Measurements from ENCODE around the gene HEPHL1. TPM values are rescaled to one million over a fixed set of nuclear protein-coding genes. Genes with fewer than 3 reads are reported as not detected.
"Not testable (repeated sequence)": the region's sequence is repeated elsewhere in the genome, so short reads cannot be mapped to it uniquely, and the experiment has no call there.

HEPHL1 gene
- total RNA-seq, 2 donors from 2014 or later, result not detected

DNA sequence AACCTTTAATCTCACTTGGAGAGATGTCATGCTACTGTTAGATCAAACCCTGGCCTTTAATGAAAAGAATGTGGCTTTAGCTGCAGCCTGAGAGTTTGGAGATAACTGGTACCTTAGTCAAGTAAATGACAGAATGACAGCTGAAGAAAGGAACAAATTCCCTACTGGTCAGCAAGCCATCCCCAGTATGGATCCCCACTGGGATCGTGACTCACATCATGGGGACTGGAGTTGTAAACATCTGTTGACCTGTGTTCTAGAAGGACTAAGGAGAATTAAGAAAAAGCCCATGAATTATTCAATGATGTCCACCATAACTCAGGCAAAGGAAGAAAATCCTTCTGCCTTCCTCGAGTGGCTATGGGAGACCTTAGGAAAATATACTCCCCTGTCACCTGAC is 99.4 kb downstream of the HEPHL1 start:
- ATAC-seq; intact Hi-C loops (cut with DNase I); DNase-seq: not testable (repeated sequence)

DNA sequence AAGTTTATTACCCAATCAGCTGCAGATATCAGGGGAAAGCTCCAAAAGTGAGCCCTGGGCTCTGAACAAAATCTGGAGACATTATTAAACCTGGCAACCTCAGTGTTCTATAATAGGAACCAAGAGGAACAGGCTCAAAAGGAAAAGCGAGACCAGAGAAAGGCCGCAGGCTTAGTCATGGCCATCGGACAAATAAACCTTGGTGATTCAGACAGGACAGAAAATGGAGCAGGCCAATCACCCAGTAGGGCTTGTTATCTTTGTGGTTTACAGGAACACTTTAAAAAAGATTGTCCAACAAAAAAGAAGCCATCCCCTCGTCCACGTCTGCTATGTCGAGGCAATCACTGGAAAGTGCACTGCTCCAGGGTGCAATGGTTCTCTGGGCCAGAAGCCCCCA is 99.8 kb downstream of the HEPHL1 start:
- ATAC-seq (no peak), DNase-seq (no peak)
- intact Hi-C loops (cut with DNase I), result no loop called here

- DNase-seq, result no peak
- intact Hi-C loops (cut with DNase I), result no loop called here
- no peak for ATAC-seq
These were observed 104.4 kb downstream of the HEPHL1 start for GRCh38 chr11:94125407-94126115.

- ATAC-seq (no peak), DNase-seq (no peak)
- intact Hi-C loops (cut with DNase I), result loop anchor here in 1 of 2 donors (2.0 kb wide), 1 partner anchor 25 kb away; no protein-coding TSS in a partner anchor
These were observed 106.5 kb downstream of the HEPHL1 start for GRCh38 chr11:94127638-94128037.

- no peak for DNase-seq
- intact Hi-C loops (cut with DNase I), result loop anchor here in 1 of 2 donors (2.0 kb wide), 1 partner anchor 24 kb away; no protein-coding TSS in a partner anchor
- ATAC-seq, result peak; percentile 16 to 35
These were observed 107.2 kb downstream of the HEPHL1 start for GRCh38 chr11:94128291-94128745.

DNA sequence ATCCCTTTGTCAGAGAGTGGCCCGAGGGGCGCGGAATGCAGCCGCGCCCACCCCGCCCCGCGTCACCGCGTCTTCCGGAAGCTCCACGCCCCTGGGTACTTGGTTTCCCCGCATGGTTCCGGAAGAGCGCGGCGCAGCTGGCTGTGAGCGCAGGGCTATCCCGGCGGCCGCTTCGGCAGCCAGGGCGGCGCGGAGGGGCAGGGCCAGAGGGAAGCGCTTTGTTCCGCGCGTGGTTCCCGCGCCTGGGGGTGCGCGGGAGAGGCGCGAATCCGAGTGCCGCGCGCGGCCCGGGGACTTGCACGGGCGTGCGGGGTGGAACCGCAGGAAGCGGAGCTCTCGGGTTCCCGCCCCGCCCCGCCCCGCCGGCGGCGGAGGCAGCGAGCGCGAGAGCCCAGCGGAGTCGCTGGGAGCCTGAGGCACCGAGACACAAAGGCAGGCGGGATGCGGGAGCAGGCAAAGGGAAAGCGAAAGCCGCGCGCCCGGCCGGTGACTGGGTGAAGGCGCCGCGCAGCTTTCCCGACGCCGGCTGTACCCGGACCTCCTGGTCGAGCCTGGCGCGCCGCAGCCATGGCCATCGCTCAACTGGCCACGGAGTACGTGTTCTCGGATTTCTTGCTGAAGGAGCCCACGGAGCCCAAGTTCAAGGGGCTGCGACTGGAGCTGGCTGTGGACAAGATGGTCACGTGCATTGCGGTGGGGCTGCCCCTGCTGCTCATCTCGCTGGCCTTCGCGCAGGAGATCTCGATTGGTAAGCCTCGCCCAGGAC is 107.8 kb downstream of the HEPHL1 start, which contains the start of gene PANX1:
Gene PANX1, plus strand, starts transcription at position 96 of the 766 bp plus-strand sequence. Its CDS starts 472 bp downstream, at position 568.
- DNase-seq (peak; percentile 89), ATAC-seq (peak; percentile 92 to 93)
- intact Hi-C loops (cut with DNase I), result loop anchor here in 1 of 2 donors (2.0 kb wide), 1 partner anchor 24 kb away; no protein-coding TSS in a partner anchor

- ATAC-seq (peak in 1 of 2 donors; percentile 0), DNase-seq (no peak)
- intact Hi-C loops (cut with DNase I), result loop anchor here in 1 of 2 donors (2.0 kb wide), 1 partner anchor 23 kb away; no protein-coding TSS in a partner anchor
These were observed 108.6 kb downstream of the HEPHL1 start for GRCh38 chr11:94129512-94130297.

- DNase-seq (no peak), ATAC-seq (peak; percentile 7 to 11)
- intact Hi-C loops (cut with DNase I), result no loop called here
These were observed 109.3 kb downstream of the HEPHL1 start for GRCh38 chr11:94130298-94131046.

- ATAC-seq, result no peak
- intact Hi-C loops (cut with DNase I), result no loop called here
These were observed 110.0 kb downstream of the HEPHL1 start for GRCh38 chr11:94131047-94131717.

GRCh38 chr11:94131718-94132115 is 110.6 kb downstream of the HEPHL1 start:
- DNase-seq (peak; percentile 42), ATAC-seq (no peak)
- intact Hi-C loops (cut with DNase I), result no loop called here

More at GRCh38 chr11:94131047-94131717, 110.0 kb downstream of the HEPHL1 start:
- no peak for DNase-seq

GRCh38 chr11:94132152-94132558 is 111.0 kb downstream of the HEPHL1 start:
- intact Hi-C loops (cut with DNase I), result no loop called here
- DNase-seq (peak; percentile 65), ATAC-seq (peak in 1 of 2 donors; percentile 3)

DNA sequence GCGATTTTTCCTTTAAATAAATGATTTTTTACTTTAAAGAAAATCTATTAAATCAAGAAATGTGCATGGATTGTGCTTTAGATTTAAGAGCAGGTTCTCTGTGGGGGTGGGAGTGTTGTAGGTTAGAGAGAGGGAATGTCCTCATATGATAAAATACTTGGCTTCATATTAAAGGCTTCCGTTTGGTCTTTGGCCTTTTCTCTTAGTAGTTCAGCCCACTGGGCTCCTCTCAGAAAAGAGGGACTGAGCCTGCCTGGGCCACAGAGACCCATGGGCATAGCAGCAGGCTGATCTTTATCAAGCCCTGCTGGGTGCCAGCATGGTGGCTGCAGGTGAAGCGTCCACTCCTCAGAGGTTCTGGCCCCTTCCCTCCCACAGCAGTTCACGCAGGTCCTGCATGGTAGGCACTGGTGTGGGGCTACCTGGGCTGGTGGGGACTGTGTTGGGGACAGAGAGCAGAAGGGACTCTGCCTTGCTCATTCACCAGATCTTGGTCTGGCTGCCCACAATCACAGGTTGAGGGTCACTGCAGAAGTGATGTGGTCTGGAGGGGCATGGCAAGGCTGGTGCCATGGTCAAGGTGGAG is 111.8 kb downstream of the HEPHL1 start:
- ATAC-seq (no peak), DNase-seq (no peak)
- intact Hi-C loops (cut with DNase I), result no loop called here

DNA sequence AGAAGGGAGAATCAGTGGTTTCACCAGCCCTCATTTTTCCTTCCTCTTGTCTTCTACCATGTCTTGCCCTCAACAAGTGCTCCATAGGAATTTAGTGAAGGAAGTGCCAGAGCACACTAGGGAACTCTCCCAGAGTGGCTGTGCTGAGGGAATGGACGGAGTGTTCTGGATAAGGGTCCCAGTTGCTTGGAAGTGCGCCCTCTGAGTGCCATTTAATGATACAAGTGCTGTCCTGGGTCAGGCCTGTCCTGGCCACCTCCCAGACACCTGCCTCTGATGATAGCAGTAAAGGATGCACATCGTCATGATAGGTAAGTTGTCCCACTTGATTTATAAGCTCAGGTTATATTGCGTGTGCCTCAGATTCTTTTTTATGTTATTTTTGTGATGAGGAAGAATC is 112.6 kb downstream of the HEPHL1 start:
- DNase-seq, result no peak
- intact Hi-C loops (cut with DNase I), result no loop called here
- no peak for ATAC-seq

DNA sequence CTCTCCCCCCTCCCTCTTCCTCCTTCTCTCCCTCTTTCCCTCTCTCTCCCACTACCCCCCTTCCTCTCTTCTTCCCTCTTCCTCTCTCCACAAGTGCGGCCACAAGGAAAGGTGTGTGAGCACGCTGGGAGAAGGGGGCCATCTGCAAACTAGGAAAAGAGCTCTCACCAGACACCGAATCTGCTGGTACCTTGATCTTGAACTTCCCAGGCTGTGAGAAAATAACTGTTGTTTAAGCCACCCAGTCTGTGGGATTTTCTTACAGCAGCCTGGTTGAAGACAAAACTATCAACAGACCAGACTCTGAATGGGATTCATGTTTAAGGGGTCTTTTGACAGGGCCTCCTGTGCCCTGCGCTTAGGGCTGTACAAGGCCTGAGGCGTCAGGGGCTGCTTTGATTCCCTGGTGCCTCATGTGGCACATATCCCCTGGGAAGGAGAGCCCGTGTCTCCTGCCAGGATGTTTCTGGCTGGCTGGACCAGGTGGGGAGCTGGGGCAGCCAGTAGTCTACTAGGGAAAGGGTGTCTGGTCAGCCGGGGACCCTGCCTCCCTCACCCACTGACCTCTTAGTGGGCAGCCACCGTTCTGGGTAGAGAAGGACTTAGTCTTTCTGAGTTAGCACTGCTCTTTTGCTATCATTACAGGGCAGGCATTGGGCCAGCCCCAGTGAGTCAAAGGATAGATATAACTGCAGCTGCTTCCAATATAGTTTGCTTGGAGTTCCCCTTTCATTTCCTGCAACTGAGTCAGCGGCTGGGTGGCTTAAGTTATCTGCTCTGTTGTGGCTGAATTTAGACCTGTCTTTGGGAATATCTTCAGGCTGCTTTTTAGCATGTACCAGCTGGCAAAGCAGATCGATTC is 113.7 kb downstream of the HEPHL1 start:
- intact Hi-C loops (cut with DNase I), result no loop called here
- peak; percentile 88 for DNase-seq
- peak; percentile 62 to 91 for ATAC-seq

GRCh38 chr11:94139416-94139815 is 118.3 kb downstream of the HEPHL1 start:
- intact Hi-C loops (cut with DNase I), result no loop called here
- ATAC-seq, result no peak
- no peak for DNase-seq

GRCh38 chr11:94140154-94140655 is 119.1 kb downstream of the HEPHL1 start:
- DNase-seq (no peak), ATAC-seq (no peak)
- intact Hi-C loops (cut with DNase I), result no loop called here

All from left cardiac atrium (tissue), 4 donors.